ENCODE data around the gene C10orf62.
A peak's percentile ranks its signal among the peaks of the same experiment; 100 is the strongest.
"Not testable (repeated sequence)": the region's sequence is repeated elsewhere in the genome, so short reads cannot be mapped to it uniquely, and the experiment has no call there.

Gene C10orf62

GRCh38 chr10:97632949-97633884 is 43.7 kb downstream of the C10orf62 start, which contains the start of gene MORN4:
MORN4 (minus strand) TSS chr10:97633500; CDS start chr10:97619653, 13,847 bp downstream.
- peak; percentile 50 to 82 for DNase-seq

GRCh38 chr10:97633921-97634320 is 44.4 kb downstream of the C10orf62 start:
- DNase-seq: no peak

- DNase-seq: no peak
Measured at GRCh38 chr10:97635577-97635976, 46.1 kb downstream of the C10orf62 start.

GRCh38 chr10:97639090-97639489 is 49.6 kb downstream of the C10orf62 start:
- not testable (repeated sequence) for DNase-seq

GRCh38 chr10:97640174-97640867 is 50.8 kb downstream of the C10orf62 start, which contains the start of gene PI4K2A:
PI4K2A (plus strand) TSS chr10:97640671; CDS start chr10:97640743, 72 bp downstream.
- peak; percentile 84 to 89 for DNase-seq

Measured in NCI-H187 (cell line).